ENCODE measurements around the gene ARHGEF17.

The ARHGEF17 gene

GRCh38 chr11:73416786-73417185 is 108.7 kb downstream of the ARHGEF17 start:
- Histone ChIP-seq H3K4me1 (ENCODE audit: control insufficient read depth, insufficient read depth, low read length) (no peaks in the 10 kb centered on the region), H3K27ac (ENCODE audit: extremely low read depth, low read depth, low read length) (no peak overlapping the region), H3K36me3 (ENCODE audit: control insufficient read depth in 2 of 2, insufficient read depth in 1 of 2, low read length in 2 of 2) (peaks cover 0 to 17% of the 10 kb centered on the region in 2 experiments; a peak in 1 of 3 replicates), H3K4me3 (ENCODE audit: low read depth, low read length) (no peak overlapping the region), H3K9me3 (ENCODE audit: control insufficient read depth, insufficient read depth, low read depth, low read length) (no peaks in the 10 kb centered on the region)
- ChIA-PET POLR2A (interaction anchor here (0.6 kb wide), 2 partner anchors 9 to 280 kb away, joined by 3 to 5 read pairs; no protein-coding TSS in a partner anchor), CTCF (interaction anchor here (0.9 kb wide), 1 partner anchor 244 kb away, joined by 3 read pairs; no protein-coding TSS in a partner anchor)
- TF ChIP-seq PRDM6 (tag by site-specific recombination; IDR thresholded peaks at IDR 0.05) (no peak), ZNF274 (IDR thresholded peaks at IDR 0.05; ENCODE audit: low read length) (no peak), ZNF274 (tag by site-specific recombination; IDR thresholded peaks at IDR 0.05; ENCODE audit: borderline replicate concordance) (no peak), ZNF544 (tag by site-specific recombination; IDR thresholded peaks at IDR 0.05) (no peak), ZNF692 (tag by site-specific recombination; IDR thresholded peaks at IDR 0.05) (no peak), KLF7 (tag by site-specific recombination; IDR thresholded peaks at IDR 0.05; ENCODE audit: borderline replicate concordance) (no peak), REPIN1 (tag by site-specific recombination; IDR thresholded peaks at IDR 0.05; ENCODE audit: low read depth) (no peak), KLF8 (tag by site-specific recombination; IDR thresholded peaks at IDR 0.05) (no peak), ZNF76 (tag by site-specific recombination; IDR thresholded peaks at IDR 0.05; ENCODE audit: borderline replicate concordance, low read depth) (no peak), ZNF10 (tag by site-specific recombination; IDR thresholded peaks at IDR 0.05) (no peak), ZNF664 (tag by site-specific recombination; IDR thresholded peaks at IDR 0.05) (no peak)
